GM21576 (cell line): Measurements from ENCODE around the gene PIK3C3.
A peak's percentile ranks its signal among the peaks of the same experiment; 100 is the strongest.
"Not testable (repeated sequence)": the region's sequence is repeated elsewhere in the genome, so short reads cannot be mapped to it uniquely, and the experiment has no call there.

Experiments used
- ATAC-seq: cut with Tn5 transposase; IDR thresholded peaks from one replicate; pipeline ENCODE4 v1.9.1; 2021; ENCODE audit warnings: mild to moderate bottlenecking, moderate library complexity; ENCODE audit not compliant: unreplicated experiment

Gene PIK3C3

DNA sequence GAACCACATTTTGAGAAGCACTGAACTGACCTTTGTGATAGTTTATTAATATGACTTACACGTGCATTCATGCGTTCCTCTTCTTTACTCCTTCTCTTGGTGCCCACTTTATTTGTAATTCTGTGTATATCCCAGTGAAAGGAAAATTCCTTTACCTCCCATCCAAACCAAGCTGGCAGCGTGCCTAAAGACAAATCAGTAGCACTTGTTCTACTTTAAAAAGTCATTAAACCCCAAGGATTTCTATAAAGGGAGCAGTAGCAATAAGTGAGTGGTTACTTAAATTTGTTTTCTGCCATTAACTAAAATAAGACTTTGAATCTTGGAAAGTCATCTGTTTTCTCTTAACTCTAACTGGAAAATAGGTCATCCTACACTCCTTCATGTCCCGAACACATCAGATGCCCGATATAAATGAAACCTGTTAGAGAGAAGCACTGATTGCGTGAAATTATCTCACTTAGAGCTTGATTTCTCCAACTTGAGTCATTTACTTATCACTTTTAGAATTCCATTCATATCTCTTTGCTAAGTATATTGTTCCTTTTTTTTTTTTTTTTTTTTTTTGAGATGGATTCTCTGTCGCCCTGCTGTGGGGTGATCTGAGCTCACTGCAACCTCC lies 10.7 kb downstream of the PIK3C3 start:
- ATAC-seq, result no peak

DNA sequence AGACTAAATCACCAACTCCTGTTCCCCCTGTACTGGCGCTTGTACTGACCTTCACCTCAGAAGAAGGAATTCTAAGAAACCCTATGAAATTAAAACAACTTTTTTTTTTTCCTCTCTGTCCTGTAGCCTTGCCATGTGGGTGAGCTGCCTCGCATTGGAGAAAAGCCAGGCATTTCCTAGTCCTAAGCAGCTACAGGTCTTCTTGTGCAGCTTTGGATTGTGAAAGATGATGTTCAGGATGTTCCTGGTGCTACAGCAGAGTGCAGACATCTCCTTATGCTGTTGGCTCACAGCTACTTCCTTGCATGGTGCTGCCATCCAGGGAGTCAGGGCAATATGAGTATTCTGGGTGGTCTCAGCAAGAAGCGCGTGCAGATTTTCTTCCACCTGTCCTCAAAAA lies 11.9 kb downstream of the PIK3C3 start:
- ATAC-seq, result no peak

GRCh38 chr18:41967680-41968079 lies 12.6 kb downstream of the PIK3C3 start:
- no peak for ATAC-seq

DNA sequence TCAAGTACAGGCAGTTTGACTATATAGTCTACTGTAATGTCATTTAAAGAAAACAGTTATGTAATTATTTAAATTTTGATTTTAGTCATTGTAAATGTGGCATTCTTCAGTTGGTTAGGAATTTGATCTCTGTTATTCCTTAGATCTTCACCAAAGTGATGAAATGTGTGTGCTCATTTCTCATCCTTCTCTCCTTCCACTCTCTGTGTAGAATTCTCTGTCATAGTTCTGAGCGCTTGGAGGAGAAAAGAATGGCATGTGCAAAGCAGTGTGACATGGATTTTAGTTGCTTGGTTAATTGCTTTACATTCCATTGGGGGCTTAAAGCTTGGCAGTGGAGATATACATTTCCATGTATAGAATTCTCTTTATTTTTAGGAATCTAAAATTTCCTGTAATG lies 14.8 kb downstream of the PIK3C3 start:
- no peak for ATAC-seq

GRCh38 chr18:41972067-41972925 lies 17.3 kb downstream of the PIK3C3 start:
- no peak for ATAC-seq

- ATAC-seq, result no peak
Measured at GRCh38 chr18:41973983-41974382, 18.9 kb downstream of the PIK3C3 start.

DNA sequence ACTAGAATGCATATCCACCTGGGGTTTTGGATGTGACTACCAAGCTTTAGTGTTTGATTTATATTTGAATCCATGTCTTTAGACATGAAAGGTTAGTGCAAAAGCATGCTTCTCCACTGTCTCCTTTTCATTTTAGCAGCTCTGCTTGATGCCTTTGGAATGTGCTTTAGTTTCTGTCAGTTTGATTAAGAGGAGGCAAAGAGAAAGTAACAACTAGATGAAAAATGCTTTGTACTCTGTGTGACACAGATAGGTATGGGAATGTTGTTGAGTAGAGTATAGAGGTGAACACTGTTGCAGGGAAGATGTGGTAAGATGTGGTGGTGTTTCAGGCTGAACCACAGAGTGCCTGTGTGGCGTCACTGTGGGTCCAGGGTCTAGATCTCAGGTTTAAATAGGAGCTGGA lies 19.8 kb downstream of the PIK3C3 start:
- ATAC-seq, result no peak

DNA sequence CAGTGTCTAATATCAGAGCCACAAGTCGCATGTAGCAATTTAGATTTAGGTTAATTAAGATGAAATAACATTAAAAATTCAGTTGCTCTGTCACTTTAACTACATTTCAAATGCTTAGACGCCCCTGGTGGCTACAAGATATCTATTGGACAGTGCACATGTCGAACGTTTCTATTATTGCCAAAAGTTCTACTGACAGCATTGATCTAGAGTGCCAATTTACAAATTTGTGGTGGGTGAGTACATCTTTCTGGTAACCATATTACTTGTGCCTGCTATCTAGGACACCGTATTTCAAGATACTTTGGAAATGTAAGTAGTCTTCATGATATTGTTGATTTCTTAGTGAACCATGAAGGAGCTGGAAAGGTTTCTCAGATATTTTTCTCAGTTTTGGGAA lies 20.2 kb downstream of the PIK3C3 start:
- no peak for ATAC-seq

GRCh38 chr18:41977233-41977632 lies 22.2 kb downstream of the PIK3C3 start:
- no peak for ATAC-seq

GRCh38 chr18:41982942-41983660 lies 28.1 kb downstream of the PIK3C3 start:
- peak; percentile 95 for ATAC-seq

- no peak for ATAC-seq
Measured at GRCh38 chr18:41985914-41986313, 30.9 kb downstream of the PIK3C3 start.

DNA sequence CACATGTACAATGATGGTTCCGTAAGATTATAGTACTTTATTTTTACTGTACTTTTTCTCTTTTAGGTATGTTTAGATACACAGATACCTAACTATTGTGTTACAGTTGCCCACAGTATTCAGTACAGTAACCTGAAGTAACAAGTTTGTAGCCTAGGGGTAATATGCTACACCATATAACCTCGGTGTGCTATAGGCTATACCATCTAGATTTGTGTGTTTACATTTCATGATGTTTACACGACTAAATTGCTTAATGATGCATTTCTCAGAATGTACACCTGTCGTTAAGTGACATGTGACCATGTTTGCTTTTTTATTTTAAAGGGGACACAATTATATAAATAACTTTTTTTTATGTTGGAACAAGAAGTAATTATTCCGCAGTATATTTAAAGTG lies 34.5 kb downstream of the PIK3C3 start:
- ATAC-seq, result no peak

- ATAC-seq, result peak; percentile 82
Measured at GRCh38 chr18:41992066-41992465, 37.0 kb downstream of the PIK3C3 start.

DNA sequence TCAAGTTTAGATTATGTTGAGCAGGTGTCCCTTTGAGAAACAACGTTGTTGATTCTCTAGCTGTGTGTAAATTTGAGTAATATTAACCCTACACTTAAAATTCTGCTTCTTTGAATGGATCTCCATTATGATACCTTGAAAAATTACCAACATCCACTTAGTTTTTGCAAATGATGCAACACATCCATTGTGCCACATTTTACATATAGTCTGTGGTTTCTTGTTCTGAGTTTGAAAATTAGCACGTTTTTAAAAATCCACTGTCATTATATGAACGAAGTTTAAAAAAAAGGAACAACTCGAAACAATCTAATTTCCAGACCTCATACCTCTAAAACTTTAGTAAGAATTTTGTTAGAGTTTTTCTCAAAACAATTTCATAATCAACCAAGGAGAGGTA lies 37.7 kb downstream of the PIK3C3 start:
- ATAC-seq, result no peak

DNA sequence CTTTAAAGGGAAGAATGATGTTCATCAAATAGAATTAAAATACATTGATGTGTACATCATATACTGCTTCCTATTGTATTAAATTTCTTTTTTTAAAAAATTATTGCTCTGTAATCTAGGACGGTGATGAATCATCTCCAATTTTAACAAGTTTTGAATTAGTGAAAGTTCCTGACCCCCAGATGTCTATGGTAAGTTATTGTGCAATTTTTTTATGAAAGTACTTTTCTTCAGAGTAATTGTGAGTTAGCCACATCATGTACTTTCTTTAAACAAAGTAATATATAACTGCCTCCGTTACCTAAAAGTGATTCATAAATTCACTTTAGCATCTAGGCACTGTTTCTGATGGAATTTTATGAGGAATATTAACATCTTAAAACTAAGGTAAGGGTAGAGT lies 38.1 kb downstream of the PIK3C3 start:
- no peak for ATAC-seq

DNA sequence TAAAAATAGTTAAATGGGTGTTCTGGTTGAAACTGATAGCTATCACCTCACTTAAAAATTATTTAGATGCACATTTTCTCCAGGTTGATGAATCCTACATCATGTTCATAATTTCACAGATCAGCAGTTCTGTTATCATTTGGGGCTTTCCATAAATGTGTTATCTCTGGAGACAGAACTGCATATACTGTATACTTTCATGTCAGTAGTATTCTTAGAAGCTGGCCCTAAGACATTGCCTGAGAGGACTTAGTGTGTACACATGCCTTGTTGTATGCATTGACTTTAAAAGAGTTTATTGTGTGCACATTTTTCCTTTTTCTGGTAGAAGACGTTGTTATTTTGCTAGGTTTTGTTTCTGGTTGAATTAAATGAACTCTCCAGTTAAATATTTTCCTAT lies 41.0 kb downstream of the PIK3C3 start:
- ATAC-seq, result no peak

- ATAC-seq, result no peak
Measured at GRCh38 chr18:41999751-42000150, 44.7 kb downstream of the PIK3C3 start.

DNA sequence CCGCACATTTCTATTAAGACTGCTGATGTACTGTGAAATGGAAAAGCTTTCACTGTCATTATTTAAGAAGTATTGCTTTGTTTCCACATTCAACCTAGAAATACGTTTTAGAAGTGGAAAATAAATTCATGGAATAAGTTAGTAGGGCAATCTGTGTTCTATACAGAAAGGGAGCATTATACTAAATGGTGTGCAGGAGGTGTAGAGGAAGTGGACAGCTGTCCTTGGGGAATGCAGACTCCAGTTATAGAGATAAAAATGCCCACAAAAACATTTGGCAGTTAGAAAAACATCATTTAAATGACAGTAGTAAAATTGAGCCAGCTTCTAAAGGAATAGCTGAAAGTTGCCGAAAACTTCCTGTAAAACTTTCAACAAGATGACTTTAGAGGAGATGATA lies 46.8 kb downstream of the PIK3C3 start:
- ATAC-seq, result no peak

- ATAC-seq, result no peak
Measured at GRCh38 chr18:42004653-42005052, 49.6 kb downstream of the PIK3C3 start.

DNA sequence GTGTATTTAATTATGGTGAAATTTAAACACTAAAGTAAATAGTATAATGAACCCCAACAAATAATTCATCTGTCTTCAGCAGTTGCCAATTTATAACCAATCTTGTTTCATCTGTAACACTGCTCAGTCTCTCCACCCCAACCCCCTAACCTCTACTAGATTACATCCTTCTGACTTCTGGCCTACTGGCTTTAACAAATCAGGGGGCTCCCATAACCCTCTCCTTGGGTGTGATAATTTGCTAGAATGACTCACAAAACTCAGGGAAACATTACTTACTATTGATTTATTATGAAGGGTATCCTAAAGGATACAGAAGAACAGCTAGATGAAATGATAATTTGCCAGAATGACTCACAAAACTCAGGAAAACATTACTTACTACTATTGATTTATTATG lies 50.7 kb downstream of the PIK3C3 start:
- no peak for ATAC-seq

DNA sequence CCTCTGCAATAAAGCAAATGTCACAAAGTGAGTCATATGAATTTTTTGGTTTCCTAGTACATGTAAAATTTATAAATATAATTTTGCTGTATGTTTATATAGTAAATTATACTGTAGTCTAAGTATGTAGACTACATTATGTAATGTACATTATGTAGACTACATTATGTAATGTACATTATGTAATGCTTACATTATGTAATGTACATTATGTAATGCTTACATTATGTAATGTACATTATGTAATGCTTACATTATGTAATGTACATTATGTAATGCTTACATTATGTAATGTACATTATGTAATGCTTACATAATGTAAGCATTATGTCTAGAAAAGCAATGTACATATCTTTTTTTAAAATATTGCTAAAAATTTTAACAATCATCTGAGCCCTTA lies 54.4 kb downstream of the PIK3C3 start:
- not testable (repeated sequence) for ATAC-seq

- peak; percentile 99 for ATAC-seq
Measured at GRCh38 chr18:42011053-42011452, 56.0 kb downstream of the PIK3C3 start.
